PFSK-1 (cell line): ENCODE measurements around the gene PTPRN2.

ENCODE experiments used
- FOXP2 ChIP-seq: optimal IDR thresholded peaks from 2 replicates; pipeline ENCODE3; 2011; ENCODE audit warnings: borderline replicate concordance, control low read depth, inconsistent platforms; ENCODE audit not compliant: insufficient read depth; ENCODE audit errors: extremely low read length, extremely low read depth
- POLR2AphosphoS5 ChIP-seq: IDR thresholded peaks from 2 replicates; pipeline ENCODE4 v1.6.1; 2012; ENCODE audit warnings: low read depth, mild to moderate bottlenecking, control low read depth, low read length, moderate library complexity
- SIN3A ChIP-seq: IDR thresholded peaks from 2 replicates; pipeline ENCODE4 v1.6.1; 2012; ENCODE audit warnings: mild to moderate bottlenecking, low read length, moderate library complexity, borderline replicate concordance; ENCODE audit not compliant: insufficient read depth
- TAF1 ChIP-seq: IDR thresholded peaks from 2 replicates; pipeline ENCODE4 v1.6.1; 2012; ENCODE audit warnings: low read length, control low read depth, borderline replicate concordance; ENCODE audit not compliant: insufficient read depth
- TF ChIP-seq, protein P1 (sequence below), 2 experiments: IDR thresholded peaks; 2 replicates each; pipeline versions ENCODE4 v1.6.1 to v1.8.0; 2011 to 2012; ENCODE audit warnings: low read depth in 2 of 2, low read length in 2 of 2, control low read depth in 1 of 2, inconsistent platforms in 1 of 2, mild to moderate bottlenecking in 1 of 2, moderate library complexity in 1 of 2; ENCODE audit not compliant: insufficient read depth in 1 of 2

PTPRN2 gene

DNA sequence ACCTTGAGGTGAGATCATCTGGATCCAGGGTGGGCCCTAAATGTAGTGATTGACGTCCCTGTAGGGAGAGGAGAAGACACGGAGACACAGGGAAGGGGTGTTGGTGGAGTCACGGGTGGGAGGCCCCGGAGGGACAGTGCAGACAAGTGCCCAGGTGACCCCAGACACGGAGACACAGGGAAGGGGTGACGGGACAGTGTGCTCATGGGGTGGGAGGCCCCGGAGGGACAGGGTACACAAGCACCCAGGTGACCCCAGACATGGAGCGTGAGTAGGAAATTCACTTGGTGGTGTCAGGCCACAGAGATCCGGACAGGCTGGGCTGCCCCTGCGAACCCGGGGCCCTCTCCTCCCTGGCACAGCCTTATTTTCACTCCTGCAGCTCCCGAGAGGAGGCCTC lies 176.9 kb downstream of the PTPRN2 start:
- TF ChIP-seq POLR2AphosphoS5 (no peak), FOXP2 (no peak), TAF1 (no peak), SIN3A (no peak)
- TF ChIP-seq, protein P1, sequence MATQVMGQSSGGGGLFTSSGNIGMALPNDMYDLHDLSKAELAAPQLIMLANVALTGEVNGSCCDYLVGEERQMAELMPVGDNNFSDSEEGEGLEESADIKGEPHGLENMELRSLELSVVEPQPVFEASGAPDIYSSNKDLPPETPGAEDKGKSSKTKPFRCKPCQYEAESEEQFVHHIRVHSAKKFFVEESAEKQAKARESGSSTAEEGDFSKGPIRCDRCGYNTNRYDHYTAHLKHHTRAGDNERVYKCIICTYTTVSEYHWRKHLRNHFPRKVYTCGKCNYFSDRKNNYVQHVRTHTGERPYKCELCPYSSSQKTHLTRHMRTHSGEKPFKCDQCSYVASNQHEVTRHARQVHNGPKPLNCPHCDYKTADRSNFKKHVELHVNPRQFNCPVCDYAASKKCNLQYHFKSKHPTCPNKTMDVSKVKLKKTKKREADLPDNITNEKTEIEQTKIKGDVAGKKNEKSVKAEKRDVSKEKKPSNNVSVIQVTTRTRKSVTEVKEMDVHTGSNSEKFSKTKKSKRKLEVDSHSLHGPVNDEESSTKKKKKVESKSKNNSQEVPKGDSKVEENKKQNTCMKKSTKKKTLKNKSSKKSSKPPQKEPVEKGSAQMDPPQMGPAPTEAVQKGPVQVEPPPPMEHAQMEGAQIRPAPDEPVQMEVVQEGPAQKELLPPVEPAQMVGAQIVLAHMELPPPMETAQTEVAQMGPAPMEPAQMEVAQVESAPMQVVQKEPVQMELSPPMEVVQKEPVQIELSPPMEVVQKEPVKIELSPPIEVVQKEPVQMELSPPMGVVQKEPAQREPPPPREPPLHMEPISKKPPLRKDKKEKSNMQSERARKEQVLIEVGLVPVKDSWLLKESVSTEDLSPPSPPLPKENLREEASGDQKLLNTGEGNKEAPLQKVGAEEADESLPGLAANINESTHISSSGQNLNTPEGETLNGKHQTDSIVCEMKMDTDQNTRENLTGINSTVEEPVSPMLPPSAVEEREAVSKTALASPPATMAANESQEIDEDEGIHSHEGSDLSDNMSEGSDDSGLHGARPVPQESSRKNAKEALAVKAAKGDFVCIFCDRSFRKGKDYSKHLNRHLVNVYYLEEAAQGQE (IDR thresholded peaks at IDR 0.05; ENCODE audit: insufficient read depth in 1 of 2, low read depth in 2 of 2, low read length in 2 of 2), result no peak

DNA sequence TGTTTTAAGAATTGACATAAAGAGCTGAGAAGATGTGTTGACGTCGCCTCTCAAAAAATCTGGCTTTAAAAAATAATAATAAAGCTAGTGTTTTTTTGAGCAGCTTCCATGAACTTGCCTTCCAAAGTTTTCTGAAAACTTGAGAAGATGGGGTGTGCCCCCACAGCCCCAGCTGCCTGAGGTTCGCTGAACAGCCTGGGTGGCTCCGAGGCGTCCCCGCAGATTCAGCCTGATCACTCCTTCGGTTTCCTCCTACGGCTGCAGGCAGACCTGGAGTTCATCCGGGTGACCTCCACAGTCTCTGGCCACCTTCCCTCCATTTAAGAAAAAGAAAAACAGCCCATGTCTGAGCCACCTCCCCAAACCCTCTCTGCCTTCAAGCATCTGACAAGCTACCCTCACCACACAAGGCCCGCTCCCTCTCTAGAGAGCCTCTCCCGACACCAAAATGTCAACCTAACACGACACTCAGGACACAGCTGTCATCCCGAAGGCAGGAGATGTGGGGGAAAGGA lies 177.8 kb downstream of the PTPRN2 start:
- TF ChIP-seq SIN3A (no peak), POLR2AphosphoS5 (no peak), FOXP2 (no peak), TAF1 (no peak)
- TF ChIP-seq, protein P1 (IDR thresholded peaks at IDR 0.05; ENCODE audit: insufficient read depth in 1 of 2, low read depth in 2 of 2, low read length in 2 of 2), result no peak

DNA sequence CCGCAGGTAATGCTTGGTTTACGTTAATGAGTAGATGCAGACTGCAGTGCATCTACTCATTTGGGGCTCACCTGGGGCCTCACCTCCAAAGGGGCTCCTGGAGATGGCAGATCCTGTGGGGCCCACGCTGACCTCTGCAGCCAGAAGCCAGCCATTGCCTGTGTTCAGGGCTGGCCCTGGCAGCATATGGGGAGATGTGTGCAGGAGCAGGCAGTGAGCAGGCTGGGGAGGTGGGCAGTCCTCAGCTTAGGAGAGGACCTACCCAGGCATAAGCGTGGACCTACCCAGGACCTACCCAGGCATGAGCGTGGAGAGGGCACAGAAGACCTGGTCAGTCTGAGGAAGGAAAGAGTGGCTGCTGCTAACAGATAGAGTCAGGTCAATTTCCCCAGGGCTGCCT lies 178.5 kb downstream of the PTPRN2 start:
- TF ChIP-seq SIN3A (no peak), TAF1 (no peak), FOXP2 (no peak), POLR2AphosphoS5 (no peak)
- TF ChIP-seq, protein P1 (IDR thresholded peaks at IDR 0.05; ENCODE audit: insufficient read depth in 1 of 2, low read depth in 2 of 2, low read length in 2 of 2), result no peak

DNA sequence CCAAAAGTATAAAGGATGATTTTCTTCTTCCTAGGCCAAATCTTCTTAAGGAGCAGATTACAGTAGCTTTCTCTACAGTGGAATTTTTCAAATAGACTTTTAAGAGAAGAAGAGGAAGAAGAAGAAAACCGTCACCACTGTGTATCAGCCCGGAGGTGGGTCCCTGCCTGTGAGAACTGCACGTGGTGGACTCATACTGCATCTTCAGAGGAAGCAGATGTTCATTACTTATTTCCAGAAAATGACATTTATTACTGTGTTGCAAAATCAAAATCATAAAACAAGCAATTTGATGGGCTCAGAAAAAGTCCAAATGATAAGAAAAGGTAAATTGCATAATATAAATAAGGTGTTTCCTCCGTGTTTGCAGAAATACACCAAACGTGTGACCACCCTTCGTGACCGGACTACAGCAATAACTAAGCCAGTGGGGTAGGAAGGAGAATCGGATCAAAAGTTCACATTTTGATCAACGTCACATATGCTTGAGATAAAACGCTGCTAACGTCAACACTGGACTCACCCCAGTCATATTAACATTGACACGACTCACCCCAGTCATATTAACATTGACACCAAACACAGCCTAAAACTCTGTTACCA lies 179.2 kb downstream of the PTPRN2 start:
- TF ChIP-seq POLR2AphosphoS5, result no peak
- TF ChIP-seq SIN3A, result no peak
- TF ChIP-seq, protein P1 (IDR thresholded peaks at IDR 0.05; ENCODE audit: insufficient read depth in 1 of 2, low read depth in 2 of 2, low read length in 2 of 2), result no peak
- TF ChIP-seq FOXP2, result no peak
- no peak for TF ChIP-seq TAF1
